ENCODE results near the gene CFAP57. TPM values are rescaled to one million over a fixed set of nuclear protein-coding genes. Genes with fewer than 3 reads are reported as not detected.
A peak's percentile ranks its signal among the peaks of the same experiment; 100 is the strongest.

The CFAP57 gene
- total and polyA plus RNA-seq, 5 experiments from 2014 or later = 0.04 TPM; not detected in 4

GRCh38 chr1:43269627-43270375 lies 97.7 kb downstream of the CFAP57 start, which contains the start of gene TMEM125:
Gene TMEM125, plus strand, starts transcription at chr1:43269983. Its CDS starts 2,740 bp downstream, at chr1:43272723.
- peaks cover 3 to 31% (median 15%) of the 10 kb centered on the region in 5 donors for H3K27me3 Mint-ChIP-seq
- H3K4me1 Mint-ChIP-seq = peaks cover 14 to 30% (median 26%) of the 10 kb centered on the region in 4 donors
- H3K9me3 Mint-ChIP-seq = peaks cover 0 to 8% (median 2%) of the 10 kb centered on the region in 9 donors
- no peak for ATAC-seq
- peak within 1 kb of the TSS; percentile 65 to 83 (median 72) for H3K4me3 Mint-ChIP-seq
- peak within 1 kb of the TSS in 6 of 10 donors; percentile 22 to 64 (median 53) for H3K27ac Mint-ChIP-seq
- POLR2A ChIA-PET = interaction anchor here (0.5 kb wide), 1 partner anchor 1852 kb away, joined by 3 read pairs; no protein-coding TSS in a partner anchor
- peaks cover 0 to 6% (median 5%) of the 10 kb centered on the region in 3 donors for H3K36me3 Mint-ChIP-seq
- DNase-seq = no peak

- peak overlapping the region in 5 of 10 donors; percentile 40 to 65 (median 62) for H3K27ac Mint-ChIP-seq
Measured at GRCh38 chr1:43270421-43271095, 98.4 kb downstream of the CFAP57 start.

GRCh38 chr1:43271186-43272118 lies 99.3 kb downstream of the CFAP57 start:
- peak overlapping the region in 7 of 10 donors; percentile 2 to 70 (median 31) for H3K27ac Mint-ChIP-seq
- H3K4me1 Mint-ChIP-seq = peaks cover 19 to 38% (median 30%) of the 10 kb centered on the region in 4 donors
- no peak for DNase-seq
- H3K9me3 Mint-ChIP-seq = peaks cover 0 to 15% (median 1%) of the 10 kb centered on the region in 9 donors
- peaks cover 3 to 32% (median 15%) of the 10 kb centered on the region in 5 donors for H3K27me3 Mint-ChIP-seq
- POLR2A ChIA-PET = no interaction called here
- H3K4me3 Mint-ChIP-seq = peak overlapping the region; percentile 65 to 83 (median 72)
- peaks cover 0 to 10% (median 7%) of the 10 kb centered on the region in 3 donors for H3K36me3 Mint-ChIP-seq
- ATAC-seq = no peak

More at GRCh38 chr1:43270421-43271095, 98.4 kb downstream of the CFAP57 start:
- Mint-ChIP-seq H3K27me3 (peaks cover 3 to 31% (median 15%) of the 10 kb centered on the region in 5 donors), H3K36me3 (peaks cover 0 to 10% (median 7%) of the 10 kb centered on the region in 3 donors), H3K9me3 (peaks cover 0 to 15% (median 2%) of the 10 kb centered on the region in 9 donors), H3K4me1 (peaks cover 18 to 37% (median 30%) of the 10 kb centered on the region in 4 donors), H3K4me3 (peak overlapping the region; percentile 65 to 83 (median 72))
- peak in 1 of 10 donors; percentile 12 for DNase-seq
- POLR2A ChIA-PET = no interaction called here
- ATAC-seq = peak in 1 of 2 donors; percentile 34

- POLR2A ChIA-PET = no interaction called here
- Mint-ChIP-seq H3K4me3 (no peak overlapping the region), H3K36me3 (peaks cover 0 to 10% (median 7%) of the 10 kb centered on the region in 3 donors), H3K9me3 (peaks cover 0 to 15% (median 1%) of the 10 kb centered on the region in 9 donors), H3K27me3 (peaks cover 0 to 39% (median 11%) of the 10 kb centered on the region in 5 donors), H3K27ac (peak overlapping the region in 2 of 10 donors; percentile 31 to 70), H3K4me1 (peaks cover 19 to 38% (median 30%) of the 10 kb centered on the region in 4 donors)
- no peak for ATAC-seq
- no peak for DNase-seq
Measured at GRCh38 chr1:43272161-43272560, 100.0 kb downstream of the CFAP57 start.

GRCh38 chr1:43272576-43273571 lies 100.7 kb downstream of the CFAP57 start:
- Mint-ChIP-seq H3K27me3 (peaks cover 0 to 40% (median 11%) of the 10 kb centered on the region in 5 donors), H3K27ac (no peak overlapping the region), H3K9me3 (peaks cover 0 to 15% (median 1%) of the 10 kb centered on the region in 9 donors), H3K4me1 (peaks cover 19 to 38% (median 32%) of the 10 kb centered on the region in 4 donors), H3K4me3 (peak overlapping the region in 1 of 10 donors; percentile 10), H3K36me3 (peaks cover 0 to 10% (median 7%) of the 10 kb centered on the region in 3 donors)
- ATAC-seq (no peak), DNase-seq (no peak)
- POLR2A ChIA-PET = no interaction called here

- ATAC-seq = no peak
Measured at GRCh38 chr1:43273708-43274107, 101.6 kb downstream of the CFAP57 start.

GRCh38 chr1:43274125-43274803 lies 102.1 kb downstream of the CFAP57 start:
- POLR2A ChIA-PET = no interaction called here
- H3K36me3 Mint-ChIP-seq = peaks cover 0 to 10% (median 7%) of the 10 kb centered on the region in 3 donors
- DNase-seq (peak in 5 of 10 donors; percentile 9 to 40 (median 30)), ATAC-seq (peak; percentile 78 to 89)
- H3K27ac Mint-ChIP-seq = peak overlapping the region; percentile 43 to 97 (median 90)
- peaks cover 2 to 35% (median 14%) of the 10 kb centered on the region in 5 donors for H3K27me3 Mint-ChIP-seq
- peak overlapping the region; percentile 43 to 74 (median 58) for H3K4me3 Mint-ChIP-seq
- peaks cover 0 to 15% (median 1%) of the 10 kb centered on the region in 9 donors for H3K9me3 Mint-ChIP-seq
- H3K4me1 Mint-ChIP-seq = peaks cover 19 to 38% (median 32%) of the 10 kb centered on the region in 4 donors

More at GRCh38 chr1:43273708-43274107, 101.6 kb downstream of the CFAP57 start:
- Mint-ChIP-seq H3K4me3 (peak overlapping the region in 2 of 10 donors; percentile 10 to 15), H3K27ac (peak overlapping the region in 3 of 10 donors; percentile 53 to 95 (median 82)), H3K4me1 (peaks cover 19 to 38% (median 32%) of the 10 kb centered on the region in 4 donors), H3K36me3 (peaks cover 0 to 10% (median 7%) of the 10 kb centered on the region in 3 donors), H3K9me3 (peaks cover 0 to 15% (median 1%) of the 10 kb centered on the region in 9 donors), H3K27me3 (peaks cover 2 to 40% (median 14%) of the 10 kb centered on the region in 5 donors)
- POLR2A ChIA-PET = no interaction called here
- no peak for DNase-seq

- H3K36me3 Mint-ChIP-seq = peaks cover 0 to 10% (median 7%) of the 10 kb centered on the region in 3 donors
- ATAC-seq = peak in 1 of 2 donors; percentile 9
- H3K27ac Mint-ChIP-seq = peak overlapping the region; percentile 43 to 97 (median 90)
- peaks cover 0 to 15% (median 1%) of the 10 kb centered on the region in 9 donors for H3K9me3 Mint-ChIP-seq
- H3K27me3 Mint-ChIP-seq = peaks cover 2 to 33% (median 13%) of the 10 kb centered on the region in 5 donors
- DNase-seq = no peak
- POLR2A ChIA-PET = no interaction called here
- peaks cover 19 to 36% (median 31%) of the 10 kb centered on the region in 4 donors for H3K4me1 Mint-ChIP-seq
- peak overlapping the region in 8 of 10 donors; percentile 9 to 74 (median 62) for H3K4me3 Mint-ChIP-seq
Measured at GRCh38 chr1:43274804-43275180, 102.7 kb downstream of the CFAP57 start.

GRCh38 chr1:43275826-43276620 lies 103.9 kb downstream of the CFAP57 start:
- Mint-ChIP-seq H3K4me1 (peaks cover 14 to 26% (median 19%) of the 10 kb centered on the region in 4 donors), H3K27ac (peak overlapping the region in 3 of 10 donors; percentile 35 to 94 (median 87)), H3K27me3 (peaks cover 2 to 34% (median 13%) of the 10 kb centered on the region in 5 donors), H3K4me3 (peak overlapping the region in 2 of 10 donors; percentile 54 to 61), H3K36me3 (peaks cover 2 to 10% (median 7%) of the 10 kb centered on the region in 3 donors), H3K9me3 (peaks cover 0 to 15% (median 0%) of the 10 kb centered on the region in 9 donors)
- POLR2A ChIA-PET = no interaction called here
- no peak for DNase-seq
- no peak for ATAC-seq
